ENCODE measurements around the gene HOXA9.
A peak's percentile ranks its signal among the peaks of the same experiment; 100 is the strongest.

HOXA9 gene

GRCh38 chr7:27151931-27152815 lies 13.2 kb downstream of the HOXA9 start, which contains the start of gene HOXA3:
HOXA3 (minus strand) TSS chr7:27152583; CDS start chr7:27110640, 41,943 bp downstream.
- DNase-seq: no peak

DNA sequence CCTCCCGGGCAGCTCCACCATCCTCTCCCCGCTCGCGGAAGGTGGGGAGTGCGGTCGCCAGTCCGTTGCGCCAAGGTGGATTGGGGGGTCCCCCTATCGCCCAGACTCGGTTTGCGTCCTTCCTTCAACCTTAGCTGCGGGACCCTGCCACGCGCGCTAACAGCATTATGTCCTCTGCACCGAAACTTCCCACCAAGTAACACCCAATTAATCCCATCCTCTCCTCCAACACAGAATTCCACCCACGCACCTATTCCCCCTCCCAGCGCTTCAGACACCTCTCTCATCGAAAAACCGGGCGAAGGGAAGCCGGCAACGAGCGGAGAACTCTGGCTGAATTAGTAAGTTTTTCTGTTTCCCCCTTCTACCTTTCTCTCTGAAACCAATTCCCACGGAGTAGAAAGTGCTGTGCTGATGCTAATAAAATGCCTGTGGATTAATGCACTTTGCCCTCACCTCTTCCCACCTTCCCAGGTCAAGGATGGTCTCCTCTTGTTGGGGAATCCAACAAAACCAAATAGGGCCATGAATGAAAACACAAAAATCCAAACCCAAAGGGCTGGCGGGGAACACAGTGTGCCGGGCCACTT lies 13.9 kb downstream of the HOXA9 start:
- no peak for DNase-seq

GRCh38 chr7:27150568-27151340 lies 14.6 kb downstream of the HOXA9 start:
- DNase-seq: peak in 3 of 5 experiments; percentile 46 to 75 (median 55)

DNA sequence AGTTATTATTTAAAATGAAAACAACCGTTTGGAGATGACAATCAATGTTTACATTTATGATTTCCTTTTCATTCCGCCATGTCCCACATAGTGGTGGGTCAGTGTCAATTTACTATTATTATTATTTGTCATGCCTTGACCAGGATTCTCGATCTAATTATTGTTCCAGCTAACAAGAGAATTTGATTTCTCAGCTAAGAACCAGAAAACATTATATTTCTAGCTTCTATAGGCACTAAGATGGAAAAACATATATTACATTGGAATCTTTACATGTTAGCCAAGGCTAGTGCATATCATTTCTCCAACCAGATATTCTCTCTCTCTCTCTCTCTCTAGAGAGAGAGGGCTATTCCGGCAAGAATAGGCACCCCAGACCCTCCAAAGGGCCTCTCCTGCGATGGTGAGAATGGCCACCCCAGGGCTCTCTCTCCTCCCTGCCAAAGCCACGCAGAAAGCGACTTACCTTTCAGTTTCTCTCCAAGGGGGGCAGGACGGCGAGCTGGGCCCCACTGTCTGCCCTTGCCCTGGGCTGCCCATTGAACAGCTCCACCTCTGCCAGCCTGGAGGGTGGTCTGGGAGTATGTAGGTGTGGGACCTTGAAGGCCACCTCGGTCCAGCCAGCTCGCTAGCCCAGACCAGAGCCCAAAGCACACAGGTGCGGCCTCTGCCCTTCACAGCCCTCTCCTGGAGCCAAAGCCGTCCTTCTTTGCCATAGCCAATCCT lies 15.3 kb downstream of the HOXA9 start:
- no peak for DNase-seq

GRCh38 chr7:27148756-27149641 lies 16.3 kb downstream of the HOXA9 start:
- DNase-seq: no peak

DNA sequence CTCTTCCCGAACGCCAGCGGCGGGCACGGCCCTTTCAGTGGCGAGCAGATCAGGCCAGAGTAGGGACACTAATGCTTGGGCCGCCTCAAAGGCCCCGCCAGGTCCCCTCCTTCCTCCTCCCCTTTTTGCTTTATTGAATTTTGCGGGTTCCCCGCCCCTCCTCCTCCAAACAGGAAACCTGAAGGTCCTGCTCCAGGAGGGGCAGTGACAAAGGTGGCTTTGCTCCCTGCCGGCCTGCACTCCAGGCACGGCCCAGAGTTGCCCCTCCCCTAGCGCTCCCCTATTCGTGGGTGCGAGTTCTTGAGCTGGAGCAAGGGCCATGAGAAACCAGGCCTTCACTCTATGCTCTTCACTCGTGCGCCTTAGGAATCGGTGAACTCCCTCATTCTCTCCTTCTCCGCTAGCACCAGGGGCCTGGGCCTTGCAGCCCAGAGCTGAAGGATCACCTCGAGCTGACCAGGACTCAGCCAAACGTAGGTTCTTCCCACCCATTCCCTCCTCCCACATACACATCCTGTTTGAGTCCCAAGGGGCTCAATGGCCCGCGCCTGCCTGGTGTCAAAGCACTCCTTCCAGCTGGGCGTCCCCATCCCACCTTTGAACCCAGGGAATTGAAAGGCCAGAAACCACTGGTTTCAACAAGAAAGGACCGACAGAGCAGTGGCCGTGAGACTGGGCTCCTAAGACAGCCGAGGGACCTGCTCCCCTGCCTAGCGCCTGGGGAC lies 17.1 kb downstream of the HOXA9 start:
- no peak for DNase-seq

DNA sequence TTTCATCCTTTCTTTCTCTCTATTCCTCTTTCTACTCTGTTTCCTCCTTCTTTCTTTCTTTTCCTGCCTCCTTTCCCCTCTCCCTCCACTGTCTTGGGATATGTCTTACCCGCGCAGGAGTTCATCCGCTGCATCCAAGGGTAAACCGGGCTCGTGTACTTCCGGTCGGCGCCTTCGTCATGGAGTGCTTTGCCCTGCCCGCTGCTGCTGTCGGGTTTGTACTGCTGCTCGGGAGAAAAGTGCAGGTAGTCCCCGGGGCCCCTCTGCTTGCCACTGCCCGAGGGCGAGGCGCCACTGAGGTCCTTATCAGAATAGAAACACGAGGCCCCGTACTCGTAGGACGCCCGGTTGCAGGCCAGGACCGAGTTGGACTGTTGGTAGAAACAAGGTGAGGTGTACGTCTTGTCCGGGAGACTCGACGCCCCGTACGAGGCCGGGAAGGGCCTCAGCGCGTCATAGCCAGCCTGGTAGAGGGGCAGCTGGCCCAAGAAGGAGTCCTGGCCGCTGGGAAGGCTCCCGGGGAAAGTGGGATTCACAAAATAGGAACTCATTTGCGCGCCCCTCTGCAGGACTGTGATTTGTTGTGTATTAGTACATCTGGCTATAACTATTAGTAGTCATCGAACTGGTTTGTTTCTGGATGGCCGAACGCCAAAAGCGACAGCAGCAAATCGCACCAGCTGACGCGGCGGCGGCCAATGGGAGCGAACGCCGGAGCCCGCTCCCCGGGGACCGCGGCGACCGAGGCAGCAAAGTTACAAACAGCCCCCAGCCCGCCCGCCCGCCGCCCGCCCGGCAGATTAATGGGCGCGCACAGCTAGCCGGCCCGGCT lies 17.9 kb downstream of the HOXA9 start, which contains the start of gene HOXA6:
HOXA6 (minus strand) TSS at position 576 of the 832 bp plus-strand sequence; CDS start at position 551, 25 bp downstream.
- no peak for DNase-seq

GRCh38 chr7:27146491-27147198 lies 18.7 kb downstream of the HOXA9 start:
- no peak for DNase-seq

GRCh38 chr7:27145914-27146412 lies 19.4 kb downstream of the HOXA9 start:
- DNase-seq: no peak

DNA sequence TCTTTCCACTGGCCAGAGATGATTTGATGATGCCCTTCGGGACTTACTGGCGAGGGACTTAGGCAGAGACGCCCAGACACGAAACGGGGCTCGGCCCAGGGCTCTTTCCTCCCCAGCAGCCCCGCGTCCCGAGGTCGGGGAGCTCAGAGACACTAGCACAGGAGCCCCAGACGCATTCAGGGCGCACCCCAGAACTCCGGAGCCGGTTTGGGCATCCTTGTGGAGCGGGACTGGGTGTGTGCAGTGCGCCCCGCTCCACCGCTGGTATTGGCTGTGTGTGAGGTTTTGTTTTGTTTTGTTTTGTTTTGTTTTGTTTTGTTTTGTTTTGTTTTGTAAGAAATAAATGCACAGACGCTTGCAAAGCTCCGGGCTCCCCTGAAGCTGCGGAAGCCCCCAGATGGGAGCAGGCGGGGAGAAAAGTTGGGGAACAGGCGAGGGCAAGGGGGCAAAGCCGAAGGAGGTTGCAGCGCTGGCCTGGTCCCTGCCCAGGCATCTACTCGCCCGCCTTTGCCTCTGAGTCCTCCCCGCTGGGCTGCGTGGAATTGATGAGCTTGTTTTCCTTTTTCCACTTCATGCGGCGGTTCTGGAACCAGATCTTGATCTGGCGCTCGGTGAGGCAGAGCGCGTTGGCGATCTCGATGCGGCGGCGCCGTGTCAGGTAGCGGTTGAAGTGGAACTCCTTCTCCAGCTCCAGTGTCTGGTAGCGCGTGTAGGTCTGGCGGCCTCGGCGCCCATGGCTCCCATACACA lies 20.0 kb downstream of the HOXA9 start:
- DNase-seq: no peak

GRCh38 chr7:27144781-27145164 lies 20.6 kb downstream of the HOXA9 start:
- no peak for DNase-seq

- DNase-seq: no peak
These were observed 21.2 kb downstream of the HOXA9 start for GRCh38 chr7:27143950-27144780.

DNA sequence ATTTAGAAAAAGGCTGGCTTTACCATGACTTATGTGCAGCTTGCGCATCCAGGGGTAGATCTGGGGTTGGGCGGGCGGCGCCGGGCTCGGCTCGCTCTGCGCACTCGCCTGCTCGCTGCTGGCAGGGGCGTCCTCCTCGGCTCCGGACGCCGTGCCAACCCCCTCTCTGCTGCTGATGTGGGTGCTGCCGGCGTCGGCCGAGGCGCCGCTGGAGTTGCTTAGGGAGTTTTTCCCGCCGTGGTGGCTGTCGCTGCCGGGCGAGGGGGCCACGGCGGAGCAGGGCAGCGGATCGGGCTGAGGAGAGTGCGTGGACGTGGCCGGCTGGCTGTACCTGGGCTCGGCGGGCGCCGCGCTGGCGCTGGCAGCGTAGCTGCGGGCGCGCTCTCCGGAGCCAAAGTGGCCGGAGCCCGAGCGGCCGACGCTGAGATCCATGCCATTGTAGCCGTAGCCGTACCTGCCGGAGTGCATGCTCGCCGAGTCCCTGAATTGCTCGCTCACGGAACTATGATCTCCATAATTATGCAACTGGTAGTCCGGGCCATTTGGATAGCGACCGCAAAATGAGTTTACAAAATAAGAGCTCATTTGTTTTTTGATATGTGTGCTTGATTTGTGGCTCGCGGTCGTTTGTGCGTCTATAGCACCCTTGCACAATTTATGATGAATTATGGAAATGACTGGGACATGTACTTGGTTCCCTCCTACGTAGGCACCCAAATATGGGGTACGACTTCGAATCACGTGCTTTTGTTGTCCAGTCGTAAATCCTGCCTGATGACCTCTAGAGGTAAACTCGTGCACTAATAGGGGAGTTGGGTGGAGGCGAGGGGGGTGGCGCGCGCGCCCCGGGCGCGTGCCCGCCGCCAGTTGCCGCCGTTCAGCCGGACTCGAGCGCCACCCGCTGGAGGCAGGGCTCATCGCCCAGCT lies 22.1 kb downstream of the HOXA9 start, which contains the start of gene HOXA5:
HOXA5 (minus strand) TSS at position 659 of the 927 bp plus-strand sequence; CDS start at position 585, 74 bp downstream.
- no peak for DNase-seq

- no peak for DNase-seq
These were observed 22.7 kb downstream of the HOXA9 start for GRCh38 chr7:27142580-27143022.

GRCh38 chr7:27141923-27142579 lies 23.3 kb downstream of the HOXA9 start:
- DNase-seq: no peak
